ENCODE results near the gene LAMTOR1. TPM values are rescaled to one million over a fixed set of nuclear protein-coding genes. Genes with fewer than 3 reads are reported as not detected.

Gene LAMTOR1
- total and polyA plus RNA-seq, 5 donors from 2014 or later, result 48.5 to 116 (median 101) TPM

DNA sequence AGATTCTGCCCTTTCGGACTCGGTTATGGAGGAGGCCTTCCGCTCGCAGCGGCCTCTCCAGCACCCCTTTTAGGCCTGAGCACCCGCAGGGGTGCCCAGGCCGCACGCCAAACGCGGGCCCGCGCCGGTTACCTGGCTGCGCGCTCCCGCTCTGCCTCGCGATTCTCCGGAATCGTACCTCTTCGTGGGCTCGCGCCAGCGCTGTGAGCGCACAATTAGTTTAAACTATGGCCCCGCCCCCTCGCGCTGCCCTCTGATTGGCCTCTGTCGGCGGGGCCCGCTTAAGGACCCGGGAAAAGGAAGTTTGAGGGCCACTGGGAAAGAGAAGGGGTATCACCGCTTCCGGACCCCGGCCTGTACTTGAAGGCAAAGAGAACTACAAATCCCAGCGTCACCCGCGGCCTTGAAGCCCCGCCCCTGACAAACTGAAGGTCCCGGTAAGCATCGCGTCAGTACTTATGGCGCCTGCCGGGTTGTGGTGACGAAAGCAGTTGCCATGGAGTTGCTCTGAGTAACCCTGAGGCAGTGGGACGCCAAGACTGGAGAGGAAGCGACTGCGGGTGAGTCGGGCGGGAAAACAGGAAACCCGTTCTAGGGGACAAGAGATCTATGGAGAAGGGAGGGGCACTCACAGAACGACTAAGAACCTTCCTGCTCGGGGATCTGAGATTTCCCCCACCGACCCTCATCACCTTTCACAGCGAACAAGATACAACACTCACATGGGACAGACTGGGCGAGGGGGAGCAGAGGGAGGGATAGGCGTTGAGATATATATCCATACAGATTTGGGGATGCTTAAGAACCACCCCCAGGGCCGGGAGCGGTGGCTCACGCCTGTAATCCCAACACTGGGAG is 22.5 kb downstream of the LAMTOR1 start, which contains the start of the genes LRRC51 and NUMA1:
Gene LRRC51, plus strand, starts transcription at position 525 of the 858 bp plus-strand sequence. CDS start 8,234 bp downstream, outside the sequence.
Gene NUMA1, minus strand, starts transcription at position 217 of the 858 bp plus-strand sequence. CDS start 44,599 bp downstream, outside the sequence.
- Histone ChIP-seq H3K9me3 (ENCODE audit: control insufficient read depth in 2 of 2, low read length in 2 of 2) (no peaks in the 10 kb centered on the region), H3K4me3 (ENCODE audit: low read depth, low read length) (peak within 1 kb of the TSS; percentile 86), H3K36me3 (ENCODE audit: control insufficient read depth, insufficient read depth, low read length) (peaks cover 3% of the 10 kb centered on the region), H3K4me1 (ENCODE audit: control insufficient read depth, insufficient read depth, low read length, poor library complexity, severe bottlenecking) (peaks cover 17% of the 10 kb centered on the region), H3K27ac (ENCODE audit: insufficient read depth, low read length, poor library complexity, severe bottlenecking) (peak within 1 kb of the TSS; percentile 91), H3K27me3 (ENCODE audit: control insufficient read depth, insufficient read depth, low read length) (no peaks in the 10 kb centered on the region)
- Mint-ChIP-seq H3K27me3 (no peaks in the 10 kb centered on the region), H3K9me3 (no peaks in the 10 kb centered on the region), H3K36me3 (peaks cover 10% of the 10 kb centered on the region), H3K27ac (peak within 1 kb of the TSS; percentile 98 to 99 (median 99)), H3K4me3 (peak within 1 kb of the TSS; percentile 81 to 96 (median 92)), H3K4me1 (peaks cover 26 to 60% (median 50%) of the 10 kb centered on the region in 4 donors)
- ATAC-seq (ENCODE audit: low read depth in 2 of 2) (peak; percentile 92 to 93), DNase-seq (peak; percentile 99 to 100 (median 99))

DNA sequence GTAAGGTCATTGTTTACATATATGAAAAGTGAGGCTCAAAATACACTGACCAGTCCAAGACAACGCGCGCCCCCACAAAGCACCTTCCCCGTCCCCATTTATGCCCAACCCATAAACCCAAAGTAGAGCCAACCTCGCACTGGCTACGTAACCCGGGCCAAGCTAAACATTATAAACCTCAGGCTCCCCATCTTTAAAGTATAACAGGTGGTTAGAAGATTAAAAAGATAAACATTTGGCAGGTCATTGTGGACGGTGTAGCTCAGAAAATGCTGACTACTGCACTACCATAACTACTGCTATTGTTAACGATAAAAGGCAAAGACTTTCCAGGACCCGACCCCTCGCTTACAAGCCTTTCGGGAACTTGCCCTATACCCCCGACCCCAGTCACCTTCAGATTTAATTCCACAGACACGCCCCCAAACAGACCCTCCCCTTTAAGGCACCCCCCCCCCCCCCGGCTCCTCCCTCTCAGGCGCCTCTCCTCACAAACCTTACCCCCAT is 23.2 kb downstream of the LAMTOR1 start:
- Mint-ChIP-seq H3K27me3 (no peaks in the 10 kb centered on the region), H3K27ac (peak overlapping the region; percentile 98 to 99 (median 99)), H3K36me3 (peaks cover 10% of the 10 kb centered on the region), H3K4me1 (peaks cover 31 to 67% (median 55%) of the 10 kb centered on the region in 4 donors), H3K9me3 (no peaks in the 10 kb centered on the region), H3K4me3 (peak overlapping the region; percentile 81 to 96 (median 92))
- no peaks in the 10 kb centered on the region for H3K36me3 ChIP-seq (ENCODE audit: control insufficient read depth, insufficient read depth, low read length)
- no peak for ATAC-seq (ENCODE audit: low read depth in 2 of 2)
- H3K27ac ChIP-seq (ENCODE audit: insufficient read depth, low read length, poor library complexity, severe bottlenecking), result peak overlapping the region; percentile 91
- peak in 2 of 3 donors; percentile 28 to 58 for DNase-seq
- H3K4me1 ChIP-seq (ENCODE audit: control insufficient read depth, insufficient read depth, low read length, poor library complexity, severe bottlenecking), result peaks cover 17% of the 10 kb centered on the region
- no peaks in the 10 kb centered on the region for H3K9me3 ChIP-seq (ENCODE audit: control insufficient read depth in 2 of 2, low read length in 2 of 2)
- H3K4me3 ChIP-seq (ENCODE audit: low read depth, low read length), result peak overlapping the region; percentile 86
- no peaks in the 10 kb centered on the region for H3K27me3 ChIP-seq (ENCODE audit: control insufficient read depth, insufficient read depth, low read length)

DNA sequence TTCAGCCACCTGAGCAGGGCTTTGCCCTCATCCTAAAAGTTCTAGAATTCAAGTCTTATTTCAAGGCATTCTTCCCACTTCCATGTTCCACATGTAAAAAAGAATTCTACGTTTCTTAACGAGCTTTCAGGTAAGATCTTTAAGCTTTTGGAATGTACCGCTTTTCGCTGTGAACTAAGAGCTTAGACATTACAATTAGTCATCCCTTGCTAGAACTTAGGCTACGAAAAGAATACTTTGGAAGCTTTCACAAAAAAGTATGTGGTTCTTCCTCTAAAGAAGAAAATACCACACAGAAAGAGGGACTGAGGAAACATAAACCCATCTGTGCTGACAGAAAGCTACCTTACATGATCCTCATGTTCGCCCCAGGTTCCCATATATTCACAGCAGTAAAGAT is 24.6 kb downstream of the LAMTOR1 start:
- Mint-ChIP-seq H3K27ac (peak overlapping the region in 2 of 3 donors; percentile 87 to 99), H3K4me3 (peak overlapping the region; percentile 50 to 80 (median 51)), H3K4me1 (peaks cover 30 to 75% (median 54%) of the 10 kb centered on the region in 4 donors), H3K27me3 (peaks cover 4% of the 10 kb centered on the region), H3K9me3 (no peaks in the 10 kb centered on the region), H3K36me3 (peaks cover 12% of the 10 kb centered on the region)
- H3K9me3 ChIP-seq (ENCODE audit: control insufficient read depth in 2 of 2, low read length in 2 of 2), result no peaks in the 10 kb centered on the region
- H3K27me3 ChIP-seq (ENCODE audit: control insufficient read depth, insufficient read depth, low read length), result no peaks in the 10 kb centered on the region
- no peak for ATAC-seq (ENCODE audit: low read depth in 2 of 2)
- peaks cover 17% of the 10 kb centered on the region for H3K4me1 ChIP-seq (ENCODE audit: control insufficient read depth, insufficient read depth, low read length, poor library complexity, severe bottlenecking)
- no peak overlapping the region for H3K4me3 ChIP-seq (ENCODE audit: low read depth, low read length)
- no peaks in the 10 kb centered on the region for H3K36me3 ChIP-seq (ENCODE audit: control insufficient read depth, insufficient read depth, low read length)
- H3K27ac ChIP-seq (ENCODE audit: insufficient read depth, low read length, poor library complexity, severe bottlenecking), result no peak overlapping the region
- no peak for DNase-seq

DNA sequence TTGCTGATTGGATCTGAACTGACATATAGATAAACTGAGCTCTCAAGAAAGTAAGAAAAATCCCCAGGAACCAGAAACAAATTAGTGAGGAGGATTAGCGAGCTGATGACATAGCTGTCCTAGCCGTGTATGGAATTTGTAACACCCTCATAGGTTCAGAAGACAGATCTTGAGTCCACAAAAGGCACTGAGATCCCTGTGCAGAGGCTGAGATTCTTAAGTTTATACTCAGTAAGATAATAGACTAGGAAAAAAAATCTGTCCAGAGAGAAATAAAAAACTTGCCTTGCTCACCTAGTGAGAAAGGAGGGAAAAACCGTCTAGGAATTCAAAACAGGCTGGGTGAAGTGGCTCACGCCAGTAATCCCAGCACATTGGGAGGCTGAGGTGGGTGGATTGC is 27.3 kb downstream of the LAMTOR1 start:
- Histone ChIP-seq H3K9me3 (ENCODE audit: control insufficient read depth in 2 of 2, low read length in 2 of 2) (no peaks in the 10 kb centered on the region), H3K36me3 (ENCODE audit: control insufficient read depth, insufficient read depth, low read length) (no peaks in the 10 kb centered on the region), H3K4me1 (ENCODE audit: control insufficient read depth, insufficient read depth, low read length, poor library complexity, severe bottlenecking) (peaks cover 17% of the 10 kb centered on the region), H3K27me3 (ENCODE audit: control insufficient read depth, insufficient read depth, low read length) (no peaks in the 10 kb centered on the region), H3K4me3 (ENCODE audit: low read depth, low read length) (no peak overlapping the region), H3K27ac (ENCODE audit: insufficient read depth, low read length, poor library complexity, severe bottlenecking) (no peak overlapping the region)
- peak overlapping the region in 1 of 4 donors; percentile 26 for H3K4me3 Mint-ChIP-seq
- H3K9me3 Mint-ChIP-seq, result no peaks in the 10 kb centered on the region
- H3K27me3 Mint-ChIP-seq, result peaks cover 4% of the 10 kb centered on the region
- peaks cover 20 to 73% (median 53%) of the 10 kb centered on the region in 4 donors for H3K4me1 Mint-ChIP-seq
- H3K36me3 Mint-ChIP-seq, result peaks cover 15% of the 10 kb centered on the region
- DNase-seq, result no peak
- no peak for ATAC-seq (ENCODE audit: low read depth in 2 of 2)
- H3K27ac Mint-ChIP-seq, result peak overlapping the region in 2 of 3 donors; percentile 43 to 52

DNA sequence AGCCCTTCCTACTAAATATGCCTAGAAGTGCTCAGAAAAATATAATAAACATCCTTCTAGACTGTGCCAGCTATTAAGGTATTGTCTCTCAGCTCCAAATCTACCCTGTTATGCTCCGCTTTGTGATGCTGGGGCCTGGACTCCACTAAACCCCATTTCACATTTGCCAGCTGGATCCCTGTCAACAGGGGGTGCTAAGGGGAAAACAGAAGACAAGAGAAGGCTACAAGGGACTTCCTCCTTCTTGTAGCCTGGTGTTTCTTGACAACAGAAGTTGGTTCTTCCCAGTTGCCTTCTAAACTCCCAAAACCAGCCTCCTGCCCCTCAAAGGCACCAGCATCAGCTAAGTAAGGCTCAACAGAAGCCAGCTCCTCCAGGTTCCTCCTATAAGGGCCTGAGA is 28.0 kb downstream of the LAMTOR1 start:
- Mint-ChIP-seq H3K36me3 (peaks cover 18% of the 10 kb centered on the region), H3K27me3 (peaks cover 4% of the 10 kb centered on the region), H3K27ac (peak overlapping the region in 2 of 3 donors; percentile 43 to 85), H3K4me3 (peak overlapping the region in 1 of 4 donors; percentile 26), H3K4me1 (peaks cover 22 to 73% (median 53%) of the 10 kb centered on the region in 4 donors), H3K9me3 (no peaks in the 10 kb centered on the region)
- ATAC-seq (ENCODE audit: low read depth in 2 of 2) (no peak), DNase-seq (peak in 1 of 3 donors; percentile 22)
- Histone ChIP-seq H3K27me3 (ENCODE audit: control insufficient read depth, insufficient read depth, low read length) (no peaks in the 10 kb centered on the region), H3K36me3 (ENCODE audit: control insufficient read depth, insufficient read depth, low read length) (no peaks in the 10 kb centered on the region), H3K4me1 (ENCODE audit: control insufficient read depth, insufficient read depth, low read length, poor library complexity, severe bottlenecking) (peaks cover 17% of the 10 kb centered on the region), H3K27ac (ENCODE audit: insufficient read depth, low read length, poor library complexity, severe bottlenecking) (no peak overlapping the region), H3K9me3 (ENCODE audit: control insufficient read depth in 2 of 2, low read length in 2 of 2) (no peaks in the 10 kb centered on the region), H3K4me3 (ENCODE audit: low read depth, low read length) (no peak overlapping the region)

DNA sequence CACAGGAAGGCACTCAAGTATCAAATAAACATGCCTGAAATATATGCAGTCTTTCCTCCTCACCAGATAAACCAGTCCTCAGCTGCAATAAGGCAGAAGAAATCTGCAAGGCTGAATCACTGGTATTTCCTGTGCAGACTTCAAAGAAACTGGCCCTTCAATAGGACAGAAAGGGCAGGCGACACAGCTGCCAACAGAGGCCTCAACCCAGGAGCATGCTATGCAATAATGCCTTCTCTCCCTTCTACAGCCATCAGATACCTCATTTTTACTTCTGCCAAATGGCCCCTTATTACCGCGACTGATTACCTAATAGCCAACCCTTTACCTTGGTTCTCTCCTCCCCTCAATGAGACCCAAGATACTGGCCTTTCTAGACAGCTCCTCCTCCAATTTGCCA is 30.7 kb downstream of the LAMTOR1 start:
- peak overlapping the region in 1 of 4 donors; percentile 40 for H3K4me3 Mint-ChIP-seq
- peaks cover 9% of the 10 kb centered on the region for H3K4me1 ChIP-seq (ENCODE audit: control insufficient read depth, insufficient read depth, low read length, poor library complexity, severe bottlenecking)
- peak; percentile 63 to 66 for ATAC-seq (ENCODE audit: low read depth in 2 of 2)
- no peak overlapping the region for H3K27ac ChIP-seq (ENCODE audit: insufficient read depth, low read length, poor library complexity, severe bottlenecking)
- no peaks in the 10 kb centered on the region for H3K9me3 Mint-ChIP-seq
- H3K4me1 Mint-ChIP-seq, result peaks cover 31 to 69% (median 53%) of the 10 kb centered on the region in 4 donors
- peak in 1 of 3 donors; percentile 55 for DNase-seq
- H3K9me3 ChIP-seq (ENCODE audit: control insufficient read depth in 2 of 2, low read length in 2 of 2), result no peaks in the 10 kb centered on the region
- no peaks in the 10 kb centered on the region for H3K36me3 ChIP-seq (ENCODE audit: control insufficient read depth, insufficient read depth, low read length)
- H3K36me3 Mint-ChIP-seq, result peaks cover 31% of the 10 kb centered on the region
- peak overlapping the region; percentile 29 for H3K4me3 ChIP-seq (ENCODE audit: low read depth, low read length)
- H3K27ac Mint-ChIP-seq, result peak overlapping the region; percentile 27 to 82 (median 41)
- peaks cover 4% of the 10 kb centered on the region for H3K27me3 Mint-ChIP-seq
- no peaks in the 10 kb centered on the region for H3K27me3 ChIP-seq (ENCODE audit: control insufficient read depth, insufficient read depth, low read length)

DNA sequence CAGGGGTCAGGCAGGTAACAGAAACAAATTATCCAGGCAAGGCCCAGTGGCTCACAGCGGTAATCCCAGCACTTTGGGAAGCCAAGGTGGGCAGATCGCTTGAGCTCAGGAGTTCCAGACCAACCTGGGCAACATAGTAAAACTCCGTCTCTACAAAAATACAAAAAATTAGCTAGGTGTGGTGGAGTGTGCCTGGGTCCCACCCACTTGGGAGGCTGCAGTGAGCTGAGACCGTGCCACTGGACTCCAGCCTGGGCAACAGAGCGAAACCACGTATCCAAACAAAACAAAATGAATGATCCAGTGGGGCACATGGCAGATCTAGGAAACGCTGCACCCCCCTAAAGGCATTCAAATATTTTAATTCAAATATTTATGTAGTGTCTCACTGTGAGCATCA is 32.6 kb downstream of the LAMTOR1 start:
- Histone ChIP-seq H3K36me3 (ENCODE audit: control insufficient read depth, insufficient read depth, low read length) (peaks cover 2% of the 10 kb centered on the region), H3K9me3 (ENCODE audit: control insufficient read depth in 2 of 2, low read length in 2 of 2) (no peaks in the 10 kb centered on the region), H3K4me3 (ENCODE audit: low read depth, low read length) (no peak overlapping the region), H3K4me1 (ENCODE audit: control insufficient read depth, insufficient read depth, low read length, poor library complexity, severe bottlenecking) (peaks cover 9% of the 10 kb centered on the region), H3K27ac (ENCODE audit: insufficient read depth, low read length, poor library complexity, severe bottlenecking) (no peak overlapping the region), H3K27me3 (ENCODE audit: control insufficient read depth, insufficient read depth, low read length) (no peaks in the 10 kb centered on the region)
- peaks cover 23 to 57% (median 44%) of the 10 kb centered on the region in 4 donors for H3K4me1 Mint-ChIP-seq
- H3K36me3 Mint-ChIP-seq, result peaks cover 32% of the 10 kb centered on the region
- H3K9me3 Mint-ChIP-seq, result no peaks in the 10 kb centered on the region
- DNase-seq (no peak), ATAC-seq (ENCODE audit: low read depth in 2 of 2) (no peak)
- H3K27ac Mint-ChIP-seq, result peak overlapping the region in 2 of 3 donors; percentile 35 to 83
- H3K4me3 Mint-ChIP-seq, result no peak overlapping the region
- H3K27me3 Mint-ChIP-seq, result peaks cover 4% of the 10 kb centered on the region
